HG03139 (cell line): Measurements from ENCODE around the gene NSD2.

Source experiments
- ATAC-seq: cut with Tn5 transposase; IDR thresholded peaks from one replicate; pipeline ENCODE4 v1.9.1; 2021; ENCODE audit not compliant: unreplicated experiment

Gene NSD2

GRCh38 chr4:1982124-1983052, 111.2 kb downstream of the NSD2 start:
- ATAC-seq: no peak

DNA sequence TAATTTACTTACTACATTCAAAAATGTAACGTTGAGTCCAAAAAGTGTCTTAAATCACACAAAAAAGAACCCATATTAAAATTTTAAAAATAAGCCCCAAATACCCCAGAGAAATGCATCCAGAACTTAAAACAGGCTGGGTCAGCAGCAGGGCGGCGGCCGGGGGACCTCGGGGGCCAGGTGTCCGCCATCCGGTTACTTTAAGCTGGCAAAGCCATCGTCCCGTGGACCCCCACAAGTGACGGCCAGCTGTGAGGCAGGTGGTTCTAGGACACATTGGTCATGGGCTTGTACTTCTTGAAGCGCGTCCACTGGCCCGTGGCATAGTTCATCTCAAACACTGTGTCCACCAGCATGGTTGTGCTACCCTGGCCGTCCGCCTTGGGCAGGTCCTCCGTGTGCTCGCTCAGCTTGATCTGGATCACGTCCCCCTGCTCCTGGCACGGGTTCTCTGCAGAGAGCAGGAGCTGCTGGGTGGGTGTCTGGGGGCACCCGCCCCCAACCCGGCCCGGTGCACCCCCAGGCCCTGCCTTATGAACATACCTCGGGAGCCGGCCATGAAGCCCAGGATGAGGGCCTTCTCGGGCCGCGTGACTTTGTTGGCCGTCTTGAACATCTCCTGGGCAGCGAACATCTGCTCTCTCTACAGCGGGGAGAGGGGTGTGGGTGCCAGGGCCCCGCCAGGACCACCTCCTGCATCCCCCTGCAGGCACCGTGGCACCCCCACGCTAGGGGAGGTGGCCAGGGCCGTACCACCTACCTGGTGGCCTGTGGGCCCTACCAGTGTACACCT, 112.1 kb downstream of the NSD2 start:
- ATAC-seq: no peak

- ATAC-seq: no peak
Measured at GRCh38 chr4:1983846-1984405, 112.7 kb downstream of the NSD2 start.

GRCh38 chr4:1984406-1985191, 113.4 kb downstream of the NSD2 start:
- no peak for ATAC-seq

DNA sequence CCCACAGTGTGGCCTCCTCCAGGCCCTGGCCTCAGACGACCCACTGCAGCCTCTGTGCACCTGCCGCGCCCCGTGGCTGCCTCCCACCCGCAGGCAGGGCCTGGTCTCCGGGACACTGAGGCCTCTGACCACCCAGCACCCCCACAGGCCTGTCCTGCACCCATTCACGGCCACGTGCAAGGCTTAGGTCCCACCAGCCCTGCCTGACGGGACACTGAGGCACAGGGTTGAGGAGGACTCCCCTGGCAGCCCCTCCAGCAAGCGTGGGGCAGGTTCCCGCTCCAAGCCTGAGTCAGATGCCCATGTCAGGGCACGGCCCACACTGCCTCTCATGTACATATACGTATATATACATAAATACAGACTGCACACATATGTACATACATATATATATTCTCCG, 114.1 kb downstream of the NSD2 start:
- no peak for ATAC-seq

GRCh38 chr4:1985780-1986577, 114.8 kb downstream of the NSD2 start:
- ATAC-seq: no peak

GRCh38 chr4:1986578-1987210, 115.5 kb downstream of the NSD2 start:
- no peak for ATAC-seq

DNA sequence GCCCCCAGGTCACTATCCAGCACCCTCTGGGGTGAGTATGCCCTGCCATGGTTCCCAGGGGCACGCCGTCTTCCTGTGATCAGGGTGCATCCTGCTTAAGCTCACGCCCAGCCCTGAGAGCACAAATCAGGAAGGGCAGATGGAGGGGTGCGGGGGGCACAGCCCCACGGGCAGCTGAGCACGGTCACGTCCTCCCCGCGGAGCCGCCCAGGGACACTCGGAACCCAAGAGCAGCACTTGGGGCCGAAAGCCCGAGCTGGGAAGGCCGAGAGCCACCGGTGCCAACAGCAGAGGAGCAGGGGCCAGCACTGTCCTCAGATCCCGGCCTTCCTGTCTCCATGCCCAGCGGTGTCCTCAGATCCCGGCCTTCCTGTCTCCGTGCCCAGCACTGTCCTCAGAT, 116.1 kb downstream of the NSD2 start:
- no peak for ATAC-seq

- no peak for ATAC-seq
Measured at GRCh38 chr4:1987721-1988326, 116.6 kb downstream of the NSD2 start.

DNA sequence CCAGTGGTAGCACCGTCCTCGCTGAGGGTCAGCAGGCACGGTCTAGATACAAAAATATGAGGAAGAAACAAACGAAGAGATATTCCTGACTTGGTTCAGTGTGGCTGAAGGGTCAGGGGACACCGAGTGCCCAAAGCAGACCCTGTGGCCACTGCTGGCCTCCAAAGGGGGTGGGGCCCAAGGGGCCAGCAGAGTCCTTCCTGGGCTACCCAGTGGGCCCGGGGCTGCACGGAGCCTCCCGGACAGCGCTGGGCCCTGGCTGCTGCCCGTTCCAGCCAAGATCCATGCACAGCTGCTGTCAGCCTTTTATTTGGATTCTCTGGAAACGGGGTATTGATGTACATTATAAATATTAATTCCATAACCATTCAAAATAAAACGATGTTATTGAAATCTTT, 117.1 kb downstream of the NSD2 start:
- ATAC-seq: no peak

GRCh38 chr4:1989533-1990347, 118.5 kb downstream of the NSD2 start:
- ATAC-seq: no peak

GRCh38 chr4:1990348-1990645, 119.1 kb downstream of the NSD2 start:
- no peak for ATAC-seq

- ATAC-seq: no peak
Measured at GRCh38 chr4:1990676-1991075, 119.5 kb downstream of the NSD2 start.

GRCh38 chr4:1991087-1991486, 119.9 kb downstream of the NSD2 start:
- ATAC-seq: no peak

- ATAC-seq: no peak
Measured at GRCh38 chr4:1991596-1992434, 120.6 kb downstream of the NSD2 start.

- ATAC-seq: no peak
Measured at GRCh38 chr4:1992468-1993168, 121.4 kb downstream of the NSD2 start.

GRCh38 chr4:1993169-1993516, 122.0 kb downstream of the NSD2 start:
- no peak for ATAC-seq
